ENCODE data around the gene B3GNT5.

The B3GNT5 gene

DNA sequence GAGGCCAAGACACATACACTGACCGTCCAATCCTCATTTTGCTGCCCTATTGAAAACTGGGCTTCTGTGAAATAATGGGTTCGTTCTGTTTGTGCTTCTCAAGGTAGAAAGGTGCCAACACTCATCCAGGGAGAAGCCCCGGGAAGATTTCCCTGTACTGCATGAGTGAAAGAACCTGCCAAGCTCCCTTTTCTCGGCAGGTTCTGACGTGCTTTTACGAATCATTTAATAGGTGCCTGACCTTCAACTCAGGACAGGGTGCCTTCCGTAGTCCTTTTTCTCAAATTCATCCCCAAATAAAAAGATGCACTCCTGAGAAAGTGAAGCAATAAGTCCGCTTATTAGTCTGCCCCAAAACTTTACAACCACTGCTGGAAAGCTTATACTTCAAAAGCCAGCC is 64.2 kb downstream of the B3GNT5 start:
- DNase-seq (ENCODE audit: extremely low read depth in 1 of 2, low read depth in 1 of 2), result no peak

DNA sequence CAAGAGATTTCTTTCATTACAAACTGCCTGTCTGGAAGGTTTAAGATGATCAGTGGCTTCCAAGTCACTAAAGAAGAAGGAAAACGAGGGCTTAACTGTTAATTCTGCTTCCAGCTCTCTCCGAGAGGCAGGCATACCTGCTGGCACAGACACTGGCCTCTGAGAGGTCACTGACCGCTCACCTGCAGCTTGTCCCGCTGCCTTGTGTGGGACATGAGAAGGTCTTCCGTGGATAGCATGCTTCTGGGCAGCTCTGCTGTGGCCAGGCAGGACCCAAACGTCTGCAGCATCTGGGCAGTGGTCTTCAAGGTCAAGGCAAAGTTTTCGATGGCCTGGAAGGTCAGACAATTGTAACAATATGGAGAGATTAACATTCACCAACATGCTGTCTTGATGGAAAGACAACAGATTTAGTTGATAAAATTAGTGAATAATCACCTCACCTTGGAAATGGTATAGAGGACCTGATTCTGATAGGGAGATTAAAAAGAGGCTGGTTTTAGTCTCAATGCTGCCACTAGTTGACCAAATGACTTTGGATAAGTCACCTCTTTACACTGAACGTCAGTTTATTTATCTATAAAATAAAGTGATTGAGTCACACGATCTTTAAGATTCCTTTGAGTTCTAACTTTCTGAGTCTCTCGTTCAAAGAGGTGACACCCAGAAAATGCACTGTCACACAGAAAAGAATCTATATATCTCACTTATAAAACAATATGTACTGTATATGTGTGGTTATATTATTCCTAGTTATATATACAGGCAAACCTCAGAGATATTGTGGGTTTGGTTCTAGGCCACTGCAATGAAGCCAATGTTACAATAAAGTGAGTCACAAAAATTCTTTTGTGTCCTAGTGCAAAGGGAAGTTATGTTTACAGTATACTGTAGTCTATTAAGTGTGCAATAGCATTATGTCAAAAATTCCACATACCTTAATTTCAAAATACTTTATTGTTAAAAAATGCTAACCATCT is 65.1 kb downstream of the B3GNT5 start:
- DNase-seq (ENCODE audit: extremely low read depth in 1 of 2, low read depth in 1 of 2), result no peak

DNA sequence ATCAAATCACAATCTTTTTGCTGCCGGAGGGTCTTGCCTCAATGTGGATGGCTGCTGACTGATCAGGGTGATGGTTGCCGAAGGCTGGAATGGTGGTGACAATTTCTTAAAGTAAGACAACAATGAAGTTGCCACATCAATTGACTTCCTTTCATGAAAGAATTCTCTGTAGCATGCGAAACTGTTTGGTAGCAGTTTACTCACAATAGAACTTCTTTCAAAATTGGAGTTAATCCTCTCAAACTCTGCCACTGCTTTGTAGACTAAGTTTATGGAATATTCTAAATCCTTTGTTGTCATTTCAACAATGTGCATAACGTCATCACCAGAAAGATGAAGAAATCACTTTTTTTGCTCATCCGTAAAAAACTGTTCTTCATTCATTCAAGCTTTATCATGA is 65.8 kb downstream of the B3GNT5 start:
- no peak for DNase-seq (ENCODE audit: extremely low read depth in 1 of 2, low read depth in 1 of 2)

DNA sequence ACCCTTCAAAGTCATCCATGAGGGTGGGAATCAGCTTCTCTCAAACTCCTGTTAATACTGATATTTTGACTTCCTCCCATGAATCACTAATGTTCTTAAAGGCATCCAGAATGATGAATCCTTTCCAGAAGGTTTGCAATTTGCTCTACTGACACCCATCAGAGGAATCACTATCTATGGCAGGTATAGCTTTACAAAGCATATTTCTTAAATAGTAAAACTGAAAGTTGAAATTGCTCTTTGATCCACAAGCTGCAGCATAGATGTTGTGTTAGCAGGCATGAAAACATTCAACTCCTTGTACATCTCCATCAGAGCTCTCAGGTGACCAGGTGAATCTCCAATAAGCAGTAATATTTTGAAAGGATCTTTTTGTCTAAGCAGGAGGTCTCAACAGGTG is 66.3 kb downstream of the B3GNT5 start:
- no peak for DNase-seq (ENCODE audit: extremely low read depth in 1 of 2, low read depth in 1 of 2)

Measured in activated CD8-positive, alpha-beta memory T cell treated with anti-CD3 and anti-CD28 coated beads for 1 hour (primary cell).